HG03354 (cell line): Measurements from ENCODE around the gene FAM168B.

ENCODE experiments used
- ATAC-seq: cut with Tn5 transposase; IDR thresholded peaks from one replicate; pipeline ENCODE4 v1.9.1; 2021; ENCODE audit warnings: mild to moderate bottlenecking; ENCODE audit not compliant: unreplicated experiment, poor library complexity, severe bottlenecking

The FAM168B gene

DNA sequence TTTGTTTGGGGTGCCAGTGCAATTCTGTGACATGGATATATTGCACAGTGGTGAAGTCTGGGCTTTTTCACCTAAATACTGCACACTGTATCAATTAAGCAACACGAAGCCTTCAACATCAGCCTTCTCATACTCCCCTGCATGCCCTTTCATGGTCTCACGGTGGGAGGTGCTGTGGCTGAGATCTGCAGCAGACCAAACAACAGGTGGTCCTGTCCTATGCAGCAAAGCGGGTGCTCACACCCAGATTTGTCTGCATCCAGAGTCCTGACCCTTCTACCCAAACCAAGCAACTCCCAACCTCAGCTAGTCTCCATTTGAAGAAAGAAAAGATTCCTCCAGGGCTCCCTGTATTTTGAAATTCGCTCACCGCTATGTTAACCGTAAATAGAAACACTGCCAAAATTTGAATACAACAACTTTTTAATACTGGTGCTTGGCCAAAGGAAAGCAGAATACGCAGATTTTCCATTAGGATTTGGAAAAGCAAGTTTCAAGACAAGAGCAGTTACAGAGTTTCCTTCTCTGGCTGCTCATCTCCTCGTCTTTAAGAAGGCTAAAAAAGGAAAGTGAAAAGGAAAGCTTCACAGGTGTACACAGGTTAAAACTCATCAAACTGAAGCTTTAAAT, 34.9 kb downstream of the FAM168B start:
- ATAC-seq: no peak

GRCh38 chr2:131056932-131057287, 36.4 kb downstream of the FAM168B start:
- no peak for ATAC-seq

DNA sequence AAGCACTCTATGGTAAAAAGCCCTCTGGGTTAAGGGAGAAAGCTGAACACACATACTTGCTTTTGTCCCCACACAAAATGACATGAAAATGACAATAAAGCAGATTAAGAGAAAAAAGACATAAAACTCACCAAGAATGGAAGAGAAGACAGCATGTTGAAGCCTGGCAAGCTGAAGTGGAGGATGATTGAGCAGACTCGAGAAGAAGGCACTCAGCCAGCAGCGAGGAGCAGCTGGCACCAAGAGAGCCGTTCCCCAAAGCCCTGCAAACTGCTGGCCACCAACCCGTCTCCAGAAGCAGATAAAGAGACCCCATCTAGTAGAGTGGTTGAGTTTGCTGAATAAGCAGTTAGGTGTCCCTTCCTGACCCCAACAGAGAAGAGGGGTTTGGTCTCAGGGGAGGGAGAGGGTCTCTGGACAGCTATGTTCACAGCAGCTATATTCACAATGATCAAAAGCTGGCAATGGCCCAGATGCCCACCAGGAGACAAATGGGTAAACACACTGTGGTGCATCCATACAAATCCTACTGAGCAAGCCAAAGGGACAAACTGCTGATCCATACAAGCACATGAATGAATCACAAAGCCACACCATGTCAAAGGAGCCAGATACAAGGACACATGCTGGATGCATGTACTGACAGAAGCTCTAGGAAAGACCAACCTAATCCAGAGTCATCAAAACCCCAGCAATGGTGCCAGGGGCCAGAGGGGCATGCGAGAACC, 36.9 kb downstream of the FAM168B start:
- no peak for ATAC-seq

DNA sequence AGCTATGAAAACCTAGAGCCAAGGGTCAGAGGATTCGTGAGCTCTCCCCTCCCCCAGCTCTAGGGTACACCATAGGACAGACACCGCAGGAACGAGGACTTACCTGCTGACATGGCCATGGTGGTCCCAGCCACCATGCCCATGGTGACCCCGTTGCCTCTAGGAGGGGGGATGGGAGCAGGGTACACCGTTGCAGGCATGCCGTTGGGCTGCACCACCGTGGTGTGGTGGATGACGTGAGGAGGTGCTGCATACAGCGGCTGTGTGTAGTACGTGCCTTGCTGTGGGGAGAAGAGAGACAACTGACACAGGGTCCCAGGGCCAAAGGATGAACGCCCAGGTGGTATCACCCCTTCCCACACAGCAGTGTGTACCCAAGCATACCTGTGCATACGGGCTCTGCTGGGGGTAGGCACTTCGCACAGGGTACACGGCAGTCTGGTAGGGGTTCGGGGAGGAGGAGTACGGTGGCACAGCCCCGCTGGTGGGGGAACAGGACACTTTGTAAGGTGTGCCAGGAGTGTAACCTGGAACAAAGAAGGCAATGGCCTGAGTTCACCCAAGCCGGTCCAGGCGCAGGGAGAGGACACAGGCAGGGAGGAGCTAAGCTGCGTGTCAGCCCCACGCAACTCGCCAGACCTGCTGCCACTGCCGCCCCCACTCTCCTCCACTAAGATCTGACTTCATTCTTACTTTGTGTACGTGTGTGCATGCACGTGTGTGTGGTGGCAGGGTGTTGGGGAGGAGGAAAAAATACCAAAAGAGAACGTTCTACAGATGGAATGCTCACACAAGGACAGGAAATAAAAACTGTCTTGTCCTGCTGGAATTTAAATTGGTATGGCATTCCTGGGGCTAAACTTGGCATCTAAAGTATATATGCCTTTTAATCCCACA, 37.8 kb downstream of the FAM168B start:
- ATAC-seq: no peak

DNA sequence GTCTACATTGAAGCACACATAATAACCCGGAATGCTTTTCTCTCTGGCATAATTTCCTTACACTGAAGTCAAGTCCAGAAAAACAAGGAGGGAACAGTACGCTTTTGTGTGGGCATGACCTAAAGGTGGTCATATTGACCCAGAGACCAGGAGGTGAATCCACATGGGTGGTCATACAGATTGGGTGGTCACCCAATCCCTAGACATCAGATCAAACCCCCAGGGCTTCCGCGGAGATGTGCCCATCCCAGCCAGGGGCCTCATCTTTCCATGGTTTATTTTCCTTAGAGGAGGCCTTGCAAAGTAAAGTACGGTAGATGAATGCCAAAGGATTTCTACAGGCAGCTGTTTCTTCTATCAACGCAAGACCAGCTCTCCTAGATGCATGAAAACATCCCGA, 38.8 kb downstream of the FAM168B start:
- no peak for ATAC-seq

- ATAC-seq: no peak
Observed at GRCh38 chr2:131052741-131053263, 40.5 kb downstream of the FAM168B start.

DNA sequence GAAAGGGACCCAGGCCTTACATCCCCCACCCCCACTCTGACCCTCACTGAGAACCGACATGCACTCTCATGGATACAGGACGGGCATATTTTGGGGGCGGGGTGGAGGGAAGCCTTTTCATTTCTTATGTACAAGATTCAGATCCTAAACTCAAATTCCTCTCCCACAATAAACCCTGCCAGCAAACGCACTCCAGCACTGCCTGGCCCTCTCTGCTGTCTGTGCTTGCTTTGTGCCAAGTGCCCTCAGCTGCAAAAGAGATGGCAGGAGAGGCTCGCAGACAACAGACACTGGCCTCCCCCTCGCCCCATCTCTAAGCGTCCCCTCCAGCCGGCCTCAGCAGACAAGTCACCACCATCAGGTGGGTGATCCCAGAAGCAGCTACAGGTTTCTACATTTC, 42.4 kb downstream of the FAM168B start:
- no peak for ATAC-seq

DNA sequence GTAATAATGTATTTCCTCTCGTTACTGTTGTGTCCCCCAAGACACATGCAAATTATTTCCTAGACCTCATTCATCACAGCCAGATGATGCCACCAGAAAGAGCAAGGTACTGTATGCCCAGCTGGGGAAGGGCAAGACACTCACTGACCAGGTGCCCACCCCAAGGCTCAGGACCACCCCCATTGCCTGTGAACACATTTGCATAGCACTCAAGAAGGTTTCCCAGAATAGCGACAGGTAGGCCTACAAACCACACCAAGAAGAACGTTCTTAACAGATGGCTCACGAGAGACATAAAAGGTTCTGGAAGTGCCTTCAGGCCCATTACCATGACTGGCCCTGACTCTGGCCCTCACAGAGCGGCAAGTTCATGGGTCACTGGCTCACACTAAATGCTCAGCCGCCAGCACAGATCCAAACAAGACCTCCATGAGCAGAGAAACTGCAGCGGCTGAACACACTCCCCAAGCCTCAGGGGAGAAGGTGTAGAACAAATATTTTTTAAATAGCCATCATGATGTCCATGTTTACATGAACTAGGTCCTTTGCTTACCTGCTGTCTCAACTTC, 44.0 kb downstream of the FAM168B start:
- no peak for ATAC-seq

DNA sequence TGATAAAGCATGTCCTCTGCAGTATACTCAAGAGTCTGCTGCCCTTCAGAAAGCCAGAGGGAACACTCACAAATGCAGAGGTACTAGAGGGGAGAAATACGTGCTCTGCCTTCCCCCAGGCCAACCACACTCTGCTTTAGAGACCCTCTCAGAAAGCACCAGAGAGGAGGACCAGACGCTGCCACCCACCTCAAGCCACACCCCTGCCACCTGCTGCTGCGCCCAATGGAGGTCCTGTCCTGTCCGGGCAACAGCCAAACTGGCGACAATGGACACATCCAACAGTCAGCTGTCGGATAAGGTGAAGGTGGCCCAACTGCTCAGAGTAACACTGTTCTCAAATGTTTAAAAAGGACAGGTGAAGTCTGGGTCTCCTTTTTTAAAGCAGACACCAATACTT, 44.6 kb downstream of the FAM168B start:
- ATAC-seq: no peak

DNA sequence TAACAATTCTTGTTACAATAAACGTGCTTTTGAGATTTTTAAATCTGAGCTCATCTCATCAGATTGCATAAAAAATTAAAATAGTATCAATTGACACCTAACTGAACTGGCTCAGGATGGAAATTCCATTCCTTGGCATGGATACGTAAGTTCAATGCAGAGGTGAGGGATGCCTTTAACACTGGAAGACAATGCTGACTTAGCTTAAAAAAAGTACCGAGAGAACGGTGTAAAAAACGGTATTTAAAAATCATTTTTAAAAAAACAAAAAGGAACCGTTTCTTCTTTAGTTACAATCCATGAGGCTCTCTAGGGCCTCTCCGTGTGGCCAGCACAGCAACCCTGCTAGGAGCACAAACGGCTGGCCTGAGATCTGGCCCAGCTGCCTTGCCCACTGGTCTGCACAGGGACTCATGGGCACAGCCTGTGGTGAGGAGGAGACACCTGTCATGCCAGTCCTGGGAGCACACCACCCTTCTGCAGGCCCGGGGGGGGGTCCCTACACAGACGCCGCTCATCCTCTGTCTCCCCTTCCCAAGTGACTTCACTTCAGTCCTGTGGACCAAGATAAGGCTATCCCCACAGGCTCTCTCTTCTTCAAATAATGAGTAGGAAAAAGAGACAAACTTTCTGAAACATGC, 45.2 kb downstream of the FAM168B start:
- ATAC-seq: no peak

DNA sequence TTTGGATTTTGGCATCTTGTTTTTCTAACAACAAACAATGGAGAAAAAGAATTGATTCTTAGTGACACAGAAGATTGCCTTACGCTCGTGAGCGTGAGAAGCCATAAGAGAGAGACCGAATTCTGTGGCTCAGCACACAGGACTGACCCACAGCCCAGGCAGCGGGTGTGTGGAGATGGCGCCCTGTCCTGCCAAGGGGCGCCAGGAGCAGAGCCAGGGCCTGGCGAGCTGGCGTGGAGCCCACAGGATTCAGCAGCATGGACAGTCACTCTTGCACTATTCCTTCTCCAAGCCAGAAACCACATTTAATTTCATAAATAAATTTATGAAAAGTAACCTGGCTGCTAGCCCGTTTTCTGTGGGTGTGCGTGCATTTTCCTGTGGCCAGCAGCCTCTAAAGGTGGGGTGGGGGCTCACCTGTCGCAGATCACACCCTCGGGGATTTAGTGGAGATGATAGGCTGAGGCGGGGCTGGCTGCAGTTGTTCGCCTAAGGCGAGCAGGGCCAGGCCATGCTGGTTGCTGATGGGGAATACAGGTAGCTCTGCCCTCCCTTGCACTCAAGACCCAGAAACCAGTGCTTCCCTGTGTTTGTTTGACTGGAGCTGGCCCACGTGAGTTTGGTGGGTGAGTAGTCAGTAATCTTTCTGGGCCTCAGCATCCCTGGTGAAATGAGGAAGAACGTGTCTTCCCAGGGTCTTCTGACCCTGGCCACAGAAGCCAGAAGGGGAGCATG, 46.2 kb downstream of the FAM168B start:
- ATAC-seq: no peak

GRCh38 chr2:131046028-131046917, 47.0 kb downstream of the FAM168B start:
- no peak for ATAC-seq

DNA sequence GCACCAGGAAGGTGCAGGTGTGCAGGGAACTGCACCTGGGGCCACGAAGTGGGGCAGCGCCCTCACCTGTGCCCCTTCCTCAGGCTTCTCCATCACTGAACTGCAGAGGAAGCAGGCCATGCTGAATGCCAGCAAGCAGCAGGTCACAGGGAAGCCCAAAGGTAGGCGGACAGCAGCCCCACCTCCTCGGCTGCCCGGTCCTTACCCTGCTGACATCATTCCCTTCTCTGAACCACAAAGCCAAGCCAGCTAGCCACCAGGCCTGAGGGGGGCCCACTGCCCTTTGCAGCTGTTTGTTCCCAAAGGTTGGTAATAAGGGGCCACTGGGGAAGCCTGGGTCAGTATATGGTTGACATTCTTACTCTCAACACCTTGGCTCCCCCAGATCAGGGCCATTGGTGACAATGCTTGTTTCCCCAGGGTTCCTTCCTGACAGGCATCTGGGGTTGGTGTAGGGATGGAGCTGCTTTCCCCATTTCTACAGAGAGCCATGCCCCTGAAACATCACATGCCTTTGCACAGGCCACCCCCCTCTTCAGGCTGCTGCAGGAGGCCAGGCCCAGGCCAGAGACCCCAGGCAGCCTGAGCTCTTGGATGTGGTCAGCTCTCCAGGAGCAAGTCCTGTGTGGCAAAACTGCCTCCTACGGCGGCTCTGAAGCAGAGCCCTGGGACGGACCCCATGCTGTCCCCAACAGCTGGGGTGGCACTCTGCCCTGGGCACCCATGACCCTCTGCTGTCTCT, 47.8 kb downstream of the FAM168B start:
- ATAC-seq: no peak

DNA sequence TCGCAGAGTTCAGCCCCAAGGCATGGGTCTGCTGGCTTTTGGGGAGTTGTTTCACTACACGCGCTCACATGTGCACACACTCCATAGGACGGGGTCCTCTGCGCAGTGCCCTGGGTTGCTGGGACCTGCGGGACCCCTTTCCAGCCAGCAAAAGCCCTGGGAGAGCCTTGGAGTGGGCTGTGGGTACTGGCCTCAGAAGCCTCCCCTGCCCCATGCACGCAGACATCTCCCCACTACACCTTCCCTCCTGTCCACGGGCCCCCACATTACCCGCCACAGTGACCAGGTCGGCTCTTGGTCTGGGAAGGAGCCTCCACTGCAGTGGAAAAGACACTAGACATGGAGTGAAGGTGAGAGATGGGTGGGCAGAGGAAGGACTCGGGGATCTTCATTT, 48.5 kb downstream of the FAM168B start:
- ATAC-seq: no peak

DNA sequence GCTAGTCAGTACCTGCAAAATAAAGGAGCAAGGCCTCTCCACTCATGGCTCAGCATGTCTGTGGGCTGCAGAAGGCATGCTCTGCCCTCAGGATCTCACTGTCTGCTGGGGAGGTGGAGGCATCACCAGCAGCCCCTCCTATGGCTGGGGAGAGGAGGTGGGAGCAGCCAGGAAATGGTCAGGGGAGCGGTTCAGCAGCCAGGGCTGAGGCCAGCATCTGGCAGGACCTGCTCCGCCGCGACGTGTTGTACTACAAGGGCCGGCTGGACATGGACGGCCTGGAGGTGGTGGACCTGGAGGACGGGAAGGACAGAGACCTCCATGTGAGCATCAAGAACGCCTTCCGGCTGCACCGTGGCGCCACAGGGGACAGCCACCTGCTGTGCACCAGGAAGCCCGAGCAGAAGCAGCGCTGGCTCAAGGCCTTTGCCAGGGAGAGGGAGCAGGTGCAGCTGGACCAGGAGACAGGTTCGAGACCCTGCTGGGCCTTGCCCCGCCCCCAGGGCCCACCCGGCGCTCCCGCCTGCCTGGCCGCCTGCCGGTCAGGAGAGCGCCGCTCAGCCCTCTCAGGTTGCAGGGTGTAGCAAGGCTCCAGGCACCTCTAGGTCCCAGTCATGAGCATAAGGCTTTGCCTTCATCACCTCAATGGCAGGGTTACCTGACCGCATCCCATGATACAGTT, 49.0 kb downstream of the FAM168B start:
- no peak for ATAC-seq

- ATAC-seq: no peak
Observed at GRCh38 chr2:131043199-131044074, 49.8 kb downstream of the FAM168B start.
